Left ventricle myocardium inferior (tissue), 1 donor: Measurements from ENCODE around the gene ANK3. TPM values are rescaled to one million over a fixed set of nuclear protein-coding genes. Genes with fewer than 3 reads are reported as not detected.

Experiments
- DNase-seq: peaks from one replicate; pipeline ENCODE4 v3.0.0-alpha.2; 2020
- H3K27ac ChIP-seq: fragments of 200-600 bp; replicated peaks from 2 replicates; pipeline ENCODE4 v1.8.0; 2021
- H3K27me3 ChIP-seq: fragments of 200-600 bp; 2 replicates; pipeline ENCODE4 v1.8.0; 2021; ENCODE audit warnings: low read depth
- H3K36me3 ChIP-seq: fragments of 200-600 bp; 2 replicates; pipeline ENCODE4 v1.8.0; 2021
- H3K4me1 ChIP-seq: fragments of 200-600 bp; 2 replicates; pipeline ENCODE4 v1.8.0; 2021
- H3K4me3 ChIP-seq: fragments of 200-600 bp; 2 replicates; pipeline ENCODE4 v1.8.0; 2021; ENCODE audit warnings: mild to moderate bottlenecking, moderate library complexity
- H3K9me3 ChIP-seq: fragments of 200-600 bp; replicated peaks from 2 replicates; pipeline ENCODE4 v1.8.0; 2021
- intact Hi-C: fragments of 100-400 bp; cut with micrococcal nuclease; formaldehyde crosslinking; loops from one replicate; pipeline ENCODE4 v1.11.0; 2022
- total RNA-seq: library from RNA; stranded (reverse); fragmentation: NEBNext Ultra II Directional; extraction: Animal tissue kit (Norgen Biotek cat#: 25700); gene quantifications from one replicate; pipeline ENCODE4 v1.2.1, GENCODE V29; 2021
- TF ChIP-seq, protein P1 (sequence below): fragments of 200-600 bp; IDR thresholded peaks from 2 replicates; pipeline ENCODE4 v1.8.0; 2021; ENCODE audit warnings: antibody characterized with exemption, mild to moderate bottlenecking, borderline replicate concordance
- donor health status: DM: no; HTN: yes; CAD: no; lungs with severe emphysema.

The ANK3 gene
- total RNA-seq, 1 donor from 2014 or later, result 179 TPM

DNA sequence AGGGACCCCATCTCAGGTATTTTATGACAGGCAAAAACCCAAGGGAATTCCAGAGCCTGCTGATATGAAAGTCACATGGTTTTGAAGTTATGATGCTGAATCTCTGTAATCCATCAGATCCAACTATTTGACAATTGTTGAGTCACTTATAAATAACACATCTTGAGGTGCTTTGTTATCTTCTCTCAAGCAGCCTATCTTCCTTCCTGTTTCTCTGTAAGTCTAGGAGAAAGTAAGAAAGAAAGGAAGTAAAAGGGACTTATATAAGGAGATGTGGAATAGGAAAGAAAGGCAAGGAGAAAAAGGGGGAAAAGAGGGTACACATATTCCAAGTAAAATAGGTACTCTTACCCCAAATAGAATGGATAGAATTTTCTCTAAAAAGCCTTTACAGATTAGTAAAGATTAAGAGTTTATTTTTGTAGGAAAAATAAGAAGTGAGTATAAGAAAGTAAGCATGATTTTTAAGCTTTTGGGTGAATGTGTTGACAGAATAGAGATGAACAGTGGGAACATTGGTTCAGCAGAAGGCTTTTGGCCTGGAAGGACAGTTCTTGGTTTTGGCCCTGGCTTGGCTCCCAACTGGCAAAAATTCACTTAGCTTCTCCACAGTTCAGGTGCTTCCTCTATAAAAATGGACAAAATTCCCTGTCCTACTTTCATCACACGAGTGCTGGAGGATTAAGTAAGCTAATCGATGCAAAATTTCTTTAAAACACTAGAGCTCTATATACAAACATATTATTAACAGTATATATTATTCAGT lies 39.6 kb upstream of the ANK3 start:
- H3K9me3 ChIP-seq, result no peaks in the 10 kb centered on the region
- H3K27me3 ChIP-seq, result no peaks in the 10 kb centered on the region
- H3K4me1 ChIP-seq, result peaks cover 47% of the 10 kb centered on the region
- intact Hi-C loops, result no loop called here
- no peak overlapping the region for H3K4me3 ChIP-seq
- DNase-seq, result peak; percentile 17
- TF ChIP-seq, protein P1, sequence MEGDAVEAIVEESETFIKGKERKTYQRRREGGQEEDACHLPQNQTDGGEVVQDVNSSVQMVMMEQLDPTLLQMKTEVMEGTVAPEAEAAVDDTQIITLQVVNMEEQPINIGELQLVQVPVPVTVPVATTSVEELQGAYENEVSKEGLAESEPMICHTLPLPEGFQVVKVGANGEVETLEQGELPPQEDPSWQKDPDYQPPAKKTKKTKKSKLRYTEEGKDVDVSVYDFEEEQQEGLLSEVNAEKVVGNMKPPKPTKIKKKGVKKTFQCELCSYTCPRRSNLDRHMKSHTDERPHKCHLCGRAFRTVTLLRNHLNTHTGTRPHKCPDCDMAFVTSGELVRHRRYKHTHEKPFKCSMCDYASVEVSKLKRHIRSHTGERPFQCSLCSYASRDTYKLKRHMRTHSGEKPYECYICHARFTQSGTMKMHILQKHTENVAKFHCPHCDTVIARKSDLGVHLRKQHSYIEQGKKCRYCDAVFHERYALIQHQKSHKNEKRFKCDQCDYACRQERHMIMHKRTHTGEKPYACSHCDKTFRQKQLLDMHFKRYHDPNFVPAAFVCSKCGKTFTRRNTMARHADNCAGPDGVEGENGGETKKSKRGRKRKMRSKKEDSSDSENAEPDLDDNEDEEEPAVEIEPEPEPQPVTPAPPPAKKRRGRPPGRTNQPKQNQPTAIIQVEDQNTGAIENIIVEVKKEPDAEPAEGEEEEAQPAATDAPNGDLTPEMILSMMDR, result no peak
- H3K27ac ChIP-seq, result peak overlapping the region; percentile 2
- no peaks in the 10 kb centered on the region for H3K36me3 ChIP-seq

DNA sequence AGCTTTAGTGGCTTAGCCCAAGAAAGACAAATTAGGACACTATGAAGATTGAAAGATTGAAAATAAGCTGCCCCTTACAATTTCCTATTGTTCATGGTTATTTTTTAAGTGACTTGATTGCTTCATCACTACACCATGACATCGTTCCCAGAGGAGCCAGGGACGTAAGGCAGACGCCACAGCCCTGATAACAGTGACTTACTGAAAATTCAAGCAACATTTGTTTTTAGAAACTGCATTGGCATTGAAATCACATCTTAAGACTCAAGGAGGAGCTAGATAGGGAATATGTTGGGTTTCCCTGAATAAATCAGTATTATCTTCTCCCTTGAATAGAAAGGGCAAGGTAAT lies 38.7 kb upstream of the ANK3 start:
- DNase-seq, result peak; percentile 16
- Histone ChIP-seq H3K27me3 (no peaks in the 10 kb centered on the region), H3K27ac (peak overlapping the region; percentile 2), H3K4me1 (peaks cover 39% of the 10 kb centered on the region), H3K4me3 (no peak overlapping the region), H3K9me3 (no peaks in the 10 kb centered on the region), H3K36me3 (no peaks in the 10 kb centered on the region)
- TF ChIP-seq, protein P1, result no peak
- intact Hi-C loops, result no loop called here

DNA sequence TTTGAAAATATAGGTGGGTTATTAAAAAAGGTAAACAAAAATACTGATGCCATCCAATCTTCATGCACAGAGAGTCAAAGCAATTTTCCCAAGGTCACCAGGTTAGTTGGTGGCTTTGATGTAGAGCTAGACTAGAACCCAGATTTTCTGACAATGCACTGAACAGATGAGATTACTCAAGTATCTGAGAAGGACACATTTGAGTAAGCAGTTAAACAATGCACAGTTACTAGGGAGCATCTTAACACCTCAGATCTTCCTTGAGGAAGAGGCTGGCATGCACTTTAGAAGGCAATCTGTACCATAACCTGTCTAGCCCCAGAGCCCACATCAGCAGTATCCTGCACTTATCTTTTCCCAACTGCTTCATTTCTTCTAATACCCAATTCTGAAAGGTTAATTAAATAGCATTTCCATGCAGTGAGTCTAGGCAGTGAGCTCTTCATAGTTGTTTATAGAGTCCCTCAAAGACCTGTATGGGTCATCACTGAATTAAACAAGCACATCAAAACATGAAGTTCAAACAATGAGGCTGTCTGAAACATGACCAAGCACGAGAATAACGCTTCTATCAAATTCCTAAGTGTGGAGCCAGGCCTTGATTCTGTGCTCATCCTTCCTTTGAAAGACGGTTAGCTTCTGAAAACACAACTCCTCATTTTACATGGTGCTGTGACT lies 38.2 kb upstream of the ANK3 start:
- TF ChIP-seq, protein P1, result no peak
- H3K27me3 ChIP-seq, result no peaks in the 10 kb centered on the region
- H3K4me3 ChIP-seq, result no peak overlapping the region
- H3K4me1 ChIP-seq, result peaks cover 39% of the 10 kb centered on the region
- no peak overlapping the region for H3K27ac ChIP-seq
- DNase-seq, result no peak
- intact Hi-C loops, result no loop called here
- no peaks in the 10 kb centered on the region for H3K36me3 ChIP-seq
- H3K9me3 ChIP-seq, result no peaks in the 10 kb centered on the region

DNA sequence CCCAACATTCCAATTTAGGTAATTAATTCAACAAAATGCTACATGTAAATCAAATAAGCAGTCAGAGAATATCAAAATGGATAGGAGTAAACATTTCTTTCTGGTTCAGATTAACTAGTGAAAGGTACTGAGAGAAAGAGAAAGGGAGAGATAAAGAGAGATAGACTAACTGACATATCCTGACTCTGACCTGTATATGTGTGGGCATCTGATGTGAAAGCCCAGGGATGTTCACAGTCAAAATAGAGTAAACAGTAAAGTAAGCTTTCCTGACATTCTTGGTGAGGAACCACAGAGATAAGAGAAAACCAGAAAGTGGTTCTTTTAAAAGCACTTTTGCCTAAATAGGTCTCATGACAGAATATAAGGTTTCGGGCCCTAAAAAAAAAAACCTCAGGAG lies 37.5 kb upstream of the ANK3 start:
- no peaks in the 10 kb centered on the region for H3K27me3 ChIP-seq
- DNase-seq, result no peak
- intact Hi-C loops, result no loop called here
- H3K4me3 ChIP-seq, result no peak overlapping the region
- H3K4me1 ChIP-seq, result peaks cover 39% of the 10 kb centered on the region
- no peak overlapping the region for H3K27ac ChIP-seq
- TF ChIP-seq, protein P1, result no peak
- no peaks in the 10 kb centered on the region for H3K36me3 ChIP-seq
- H3K9me3 ChIP-seq, result no peaks in the 10 kb centered on the region

DNA sequence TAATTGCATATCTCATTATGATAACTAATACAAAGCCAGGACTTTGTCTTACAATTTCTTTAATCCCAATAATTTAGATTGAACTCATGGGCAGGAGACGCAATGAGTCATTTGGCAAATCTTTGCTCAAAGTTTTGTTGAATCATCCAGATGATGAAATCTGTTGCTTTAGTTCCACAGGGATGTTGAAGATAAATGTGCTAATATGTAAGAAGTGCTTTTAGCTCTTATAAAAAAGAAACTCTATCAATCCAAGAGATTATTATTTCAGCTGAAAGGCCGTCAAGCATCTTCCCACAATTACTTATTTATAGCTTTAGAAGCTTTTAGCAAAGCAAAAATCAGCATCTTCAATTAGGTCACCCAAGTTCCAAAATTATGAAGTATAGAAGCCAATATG lies 36.8 kb upstream of the ANK3 start:
- Histone ChIP-seq H3K27ac (peak overlapping the region; percentile 10), H3K27me3 (no peaks in the 10 kb centered on the region), H3K4me1 (peaks cover 39% of the 10 kb centered on the region), H3K36me3 (no peaks in the 10 kb centered on the region), H3K9me3 (no peaks in the 10 kb centered on the region), H3K4me3 (no peak overlapping the region)
- TF ChIP-seq, protein P1, result no peak
- DNase-seq, result no peak
- intact Hi-C loops, result no loop called here
